Renal cortical epithelial cell (primary cell): ENCODE data around the gene JUP. TPM values are rescaled to one million over a fixed set of nuclear protein-coding genes. Genes with fewer than 3 reads are reported as not detected.
"Not testable (repeated sequence)": the region's sequence is repeated elsewhere in the genome, so short reads cannot be mapped to it uniquely, and the experiment has no call there.

ENCODE experiments used
- DNase-seq: peaks from one replicate; pipeline ENCODE4 v3.0.0-alpha.2; 2011; ENCODE audit warnings: low read depth
- total RNA-seq: library from RNA; depleted of rRNA; stranded (reverse); fragments of >200 nt; gene quantifications from 2 replicates; pipeline ENCODE4 v1.2.3, GENCODE V29; 2014

The JUP gene
- total RNA-seq, 1 donor from 2014 or later, result 464 TPM

DNA sequence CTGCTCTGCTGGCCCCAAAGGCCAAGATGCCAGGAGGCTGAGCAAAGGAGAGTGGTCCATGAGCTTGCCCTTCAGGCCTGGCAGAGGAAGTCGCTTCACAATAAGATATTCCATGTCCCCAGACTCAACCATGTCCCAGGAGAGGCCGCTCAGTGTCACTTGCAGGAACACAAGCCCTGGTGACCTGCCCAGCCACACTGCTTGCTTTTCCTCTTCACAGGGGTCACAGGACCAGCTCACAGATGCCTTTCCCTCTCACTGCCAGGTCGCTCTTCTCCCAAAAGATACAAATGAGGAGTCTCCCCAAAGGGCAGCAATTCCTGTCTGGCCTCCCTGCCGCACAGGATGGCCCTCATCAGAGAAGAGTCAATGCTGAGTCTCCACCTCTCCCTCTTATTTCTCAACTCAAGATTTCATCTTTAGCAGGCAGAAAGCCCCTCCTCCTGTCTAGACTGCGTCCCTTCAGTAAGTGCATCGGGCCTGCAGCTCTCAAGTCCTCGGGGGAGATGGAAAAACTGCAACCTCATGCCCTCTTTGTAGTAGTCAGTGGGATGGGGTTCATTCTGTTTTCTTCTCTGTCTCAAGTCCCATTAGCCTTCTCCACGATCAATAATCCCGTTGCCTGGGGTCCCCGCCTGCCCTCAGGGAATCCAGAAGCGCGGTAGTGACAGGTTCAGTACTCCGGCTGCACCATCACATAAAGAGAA is 5.0 kb downstream of the JUP start:
- no peak for DNase-seq

DNA sequence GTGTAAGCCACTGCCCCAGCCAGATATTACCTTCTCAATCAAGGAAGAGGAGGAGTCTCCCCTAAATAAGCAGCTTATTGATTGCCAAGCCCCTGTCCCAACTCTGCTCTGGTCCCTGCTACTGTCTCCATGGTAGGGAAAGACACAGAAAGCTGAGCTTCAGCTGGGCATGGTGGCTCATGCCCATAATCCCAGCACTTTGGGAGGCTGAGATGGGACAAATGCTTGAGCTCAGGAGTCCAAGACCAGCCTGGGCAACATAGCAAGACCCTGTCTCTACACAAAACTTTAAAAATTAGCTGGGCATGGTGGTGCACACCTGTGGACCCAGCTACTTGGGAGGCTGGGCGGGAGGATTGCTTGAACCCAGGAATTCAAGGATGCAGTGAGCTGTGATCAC is 6.6 kb downstream of the JUP start:
- no peak for DNase-seq

DNA sequence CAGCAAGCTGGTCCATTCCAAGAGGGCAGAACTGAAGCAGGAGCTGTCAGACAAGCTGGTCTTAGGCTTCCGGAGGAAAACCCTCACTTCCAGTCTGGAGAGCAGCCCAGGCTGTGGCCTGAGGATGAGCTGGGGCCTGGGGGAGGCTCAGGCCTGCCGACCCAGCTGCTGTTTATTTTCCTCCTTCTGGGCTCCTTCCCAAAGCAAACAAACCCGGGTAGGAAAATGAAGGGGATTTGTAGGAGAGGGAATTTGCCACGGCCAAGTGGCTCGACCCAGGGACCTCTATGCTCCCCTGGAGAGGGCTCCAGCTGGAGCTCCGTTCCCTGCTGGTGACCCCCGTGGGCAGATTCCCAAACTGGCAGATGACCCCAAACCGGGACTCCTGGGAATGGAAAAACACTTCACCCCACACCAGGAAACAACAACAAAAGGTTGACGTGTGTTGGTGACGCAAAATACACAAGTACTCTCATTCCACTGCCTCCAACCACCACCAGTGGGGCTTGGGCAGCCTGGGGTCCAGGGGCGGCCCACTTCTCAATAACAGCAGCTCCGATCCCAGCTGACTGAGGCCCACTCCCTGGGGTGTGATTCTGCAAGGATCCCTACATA is 8.8 kb downstream of the JUP start:
- DNase-seq, result peak; percentile 94

DNA sequence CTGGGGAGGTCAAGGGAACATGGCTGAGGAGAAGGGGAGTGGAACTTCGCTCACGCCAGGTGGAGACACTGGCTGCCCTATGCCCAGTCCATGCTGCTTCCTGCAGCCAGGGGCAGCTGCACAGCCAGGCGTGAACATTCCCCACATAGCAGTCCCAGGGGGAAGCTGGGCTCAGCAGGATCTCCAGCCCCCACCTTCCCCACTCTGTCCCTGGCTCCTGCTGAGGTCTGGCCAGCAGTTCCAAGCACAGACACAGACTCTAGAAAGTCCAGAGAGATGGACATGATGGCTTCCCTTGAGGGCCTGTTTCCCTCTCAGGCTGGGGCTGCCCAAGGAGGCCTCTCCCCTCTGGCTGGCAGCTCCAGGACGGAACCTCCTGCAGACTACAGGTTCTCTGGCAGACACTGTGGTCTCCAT is 9.3 kb downstream of the JUP start:
- DNase-seq, result peak; percentile 90

DNA sequence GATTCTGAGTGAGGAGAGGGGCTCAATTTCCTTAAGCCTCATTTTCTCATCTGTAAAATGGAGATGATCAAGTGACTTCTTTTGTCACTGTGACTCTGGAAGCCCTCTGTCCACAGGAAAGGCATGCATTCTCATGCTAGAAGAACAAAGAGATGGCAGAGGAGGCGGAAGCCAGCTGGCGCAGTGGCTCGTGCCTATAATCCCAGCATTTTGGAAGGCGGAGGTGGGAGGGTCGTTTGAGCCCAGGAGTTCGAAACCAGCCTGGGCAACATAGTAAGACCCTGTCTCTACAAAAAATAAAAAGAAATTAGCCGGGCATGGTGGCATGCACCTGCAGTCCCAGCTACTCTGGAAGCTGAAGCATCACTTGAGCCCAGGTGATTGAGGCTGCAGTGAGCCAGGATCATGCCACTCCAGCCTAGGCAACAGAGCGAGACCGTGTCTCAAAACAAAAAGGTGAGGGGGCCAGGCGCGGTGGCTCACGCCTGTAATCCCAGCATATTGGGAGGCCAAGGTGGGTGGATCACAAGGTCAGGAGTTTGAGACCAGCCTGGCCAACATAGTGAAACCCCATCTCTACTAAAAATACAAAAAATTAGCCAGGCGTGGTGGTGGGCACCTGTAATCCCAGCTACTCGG is 10.1 kb downstream of the JUP start:
- DNase-seq, result not testable (repeated sequence)

DNA sequence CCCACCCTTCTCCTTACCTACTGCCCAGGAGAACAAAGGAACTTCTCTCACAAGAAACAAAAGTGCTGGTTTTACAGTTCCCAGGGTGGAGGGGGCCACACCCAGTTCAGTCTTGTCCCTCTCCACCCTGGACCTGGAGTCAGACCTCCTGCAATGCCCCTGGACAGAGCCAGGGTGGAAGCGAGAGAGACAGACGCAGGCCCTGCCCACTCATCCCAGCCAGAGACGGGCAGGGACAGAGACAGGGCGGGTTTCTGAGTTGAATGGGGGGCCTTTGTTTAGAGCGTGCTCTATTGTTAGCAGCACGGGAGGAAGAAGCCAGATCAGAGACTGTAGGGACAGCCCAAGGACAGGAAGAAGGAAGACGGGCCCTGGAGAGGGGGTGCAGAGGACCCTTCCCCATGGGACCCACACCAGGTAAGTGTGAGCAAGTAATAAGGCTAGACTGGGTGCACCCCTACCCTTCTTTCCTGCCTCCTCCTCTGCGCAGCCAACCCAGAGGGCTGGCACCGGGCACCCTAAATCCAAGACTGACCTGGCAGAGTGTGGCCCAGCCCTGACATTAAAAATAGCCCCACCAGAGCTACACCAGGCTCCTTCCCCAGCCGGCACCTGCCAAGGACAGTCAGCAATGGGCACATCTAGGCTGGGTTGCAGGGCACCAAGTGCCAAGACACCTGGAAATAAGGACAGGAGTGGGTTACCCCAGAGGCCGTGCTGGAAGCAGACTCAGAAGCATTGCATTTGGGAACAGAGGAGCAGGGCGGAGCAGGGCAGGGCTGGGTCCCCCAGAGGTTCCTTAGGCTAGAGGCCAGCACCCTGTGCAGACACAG is 10.9 kb downstream of the JUP start:
- DNase-seq, result no peak

DNA sequence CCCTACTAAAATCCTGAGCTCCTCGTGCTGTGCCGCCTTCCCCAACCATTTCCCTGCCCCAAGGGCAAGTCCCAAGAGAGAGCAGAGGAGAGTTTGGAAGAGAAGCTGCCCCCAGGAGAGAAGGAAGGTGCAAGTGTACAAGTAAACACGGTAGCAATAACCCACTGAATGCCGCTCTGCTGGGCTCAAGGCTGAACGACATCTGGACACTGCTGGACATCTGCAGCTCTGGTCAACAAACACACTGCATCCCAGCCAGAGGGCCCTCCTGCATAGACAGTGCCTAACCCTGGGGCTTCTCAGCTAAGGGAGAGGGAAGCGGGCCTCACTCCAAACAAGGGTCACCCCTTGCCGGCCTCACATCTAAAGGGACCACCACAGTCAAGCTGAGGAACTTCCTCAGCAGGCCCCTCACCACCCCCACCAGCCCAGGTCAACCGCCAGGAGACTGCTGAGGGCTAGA is 12.7 kb downstream of the JUP start:
- no peak for DNase-seq

DNA sequence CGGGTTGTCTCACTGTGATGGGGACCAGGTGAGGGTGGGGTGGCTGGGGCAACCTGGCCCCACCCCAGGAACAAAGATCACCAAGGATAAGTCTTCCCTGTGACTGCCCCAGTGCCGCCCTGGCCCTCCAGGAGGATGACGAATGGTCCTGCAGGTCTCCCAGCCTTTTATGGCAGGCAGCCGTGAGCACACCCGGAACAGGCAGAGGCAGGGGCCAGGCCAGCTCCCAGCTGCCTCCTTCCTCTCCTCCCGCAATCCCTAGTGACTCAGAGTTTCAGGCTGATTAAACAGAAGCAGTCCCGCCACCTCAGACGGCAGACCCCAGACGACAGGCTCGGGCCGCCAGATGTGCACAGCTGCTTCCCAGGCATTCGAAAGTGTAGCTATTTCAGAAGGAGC is 13.3 kb downstream of the JUP start:
- DNase-seq, result peak; percentile 91

DNA sequence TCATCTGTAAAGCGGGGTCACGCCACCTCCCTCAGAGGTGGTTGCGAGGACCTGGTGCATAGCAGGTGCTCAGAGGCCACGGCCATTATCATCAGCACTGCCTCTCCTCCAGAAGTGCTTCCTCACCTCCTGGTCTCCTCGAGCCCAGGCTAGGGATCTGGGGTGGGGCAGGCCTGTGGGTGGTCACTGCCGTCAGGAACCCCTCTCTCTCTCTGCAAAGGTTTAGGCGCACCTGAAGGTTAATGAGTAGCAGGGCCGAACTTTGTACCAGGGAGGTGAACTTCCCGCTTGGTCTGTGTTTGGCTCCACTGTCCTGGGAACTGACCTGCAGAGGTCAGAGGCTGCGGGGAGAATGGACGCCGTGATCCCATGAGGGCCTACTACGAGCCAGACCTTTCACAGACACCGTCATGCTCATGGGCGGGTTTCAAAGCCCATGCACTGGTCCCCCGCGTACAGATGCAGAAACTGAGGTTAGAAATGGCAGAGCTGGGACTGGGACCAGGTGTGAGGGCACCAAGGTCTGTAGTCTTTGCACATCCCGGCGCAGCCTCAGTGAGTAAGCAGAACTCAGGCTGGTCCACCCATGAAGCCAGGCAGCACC is 13.8 kb downstream of the JUP start:
- DNase-seq, result no peak

DNA sequence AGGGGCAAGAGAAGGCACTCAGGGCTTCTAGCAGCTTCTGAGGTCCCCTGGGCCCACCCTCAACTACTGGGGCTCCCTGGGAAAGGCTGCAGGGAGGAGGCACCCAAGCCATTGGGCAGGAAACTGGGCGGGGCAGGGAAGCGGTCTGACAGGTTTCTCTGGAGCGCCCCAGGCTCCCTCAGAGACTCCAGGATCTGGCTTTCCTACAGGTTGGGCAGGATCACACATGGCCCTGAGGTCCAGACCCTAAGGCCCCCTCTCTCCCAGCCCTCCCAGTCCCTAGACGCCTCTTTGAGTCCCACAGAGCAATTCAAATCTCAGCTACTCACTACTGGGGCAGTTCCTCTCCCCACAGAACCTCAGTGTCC is 14.3 kb downstream of the JUP start:
- DNase-seq, result no peak

DNA sequence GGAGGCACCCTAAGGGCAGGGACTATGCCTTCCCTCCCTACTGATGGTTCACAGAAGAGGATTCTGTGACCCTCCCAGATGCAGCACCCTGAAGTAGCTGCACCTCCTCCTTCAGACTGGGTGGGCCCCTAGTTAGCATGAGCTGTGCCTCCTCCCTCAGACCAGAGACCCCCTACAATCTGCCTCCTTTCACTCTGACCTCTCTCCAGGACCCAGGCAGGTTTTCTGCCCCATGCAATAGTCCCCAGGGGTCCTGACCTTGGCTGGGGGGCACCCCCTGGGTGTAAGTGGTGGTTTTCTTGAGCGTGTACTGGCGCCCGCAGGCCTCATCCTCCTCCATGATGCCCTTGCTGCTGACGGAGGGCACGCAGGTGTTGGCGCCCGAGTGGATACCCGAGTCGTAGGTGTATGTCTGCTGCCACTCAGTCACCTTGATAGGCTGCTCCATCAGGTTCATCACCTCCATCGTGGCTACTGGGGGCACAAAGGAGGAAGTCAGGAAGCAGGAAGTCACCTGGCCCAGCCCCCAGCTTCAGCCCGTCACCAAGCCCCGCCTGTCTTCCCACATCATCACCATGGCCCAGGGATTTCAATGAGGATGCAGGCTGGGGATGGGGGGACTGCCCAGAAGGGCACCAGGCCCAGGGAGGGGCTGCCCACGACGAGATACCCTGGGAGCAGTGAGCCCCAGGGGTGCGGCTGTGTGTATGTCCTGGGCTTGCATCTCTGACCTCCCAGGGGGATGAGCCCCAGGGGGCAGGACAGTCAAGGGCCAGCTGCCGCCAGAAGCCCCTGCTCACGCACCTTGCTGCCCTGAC is 14.9 kb downstream of the JUP start:
- DNase-seq, result no peak

DNA sequence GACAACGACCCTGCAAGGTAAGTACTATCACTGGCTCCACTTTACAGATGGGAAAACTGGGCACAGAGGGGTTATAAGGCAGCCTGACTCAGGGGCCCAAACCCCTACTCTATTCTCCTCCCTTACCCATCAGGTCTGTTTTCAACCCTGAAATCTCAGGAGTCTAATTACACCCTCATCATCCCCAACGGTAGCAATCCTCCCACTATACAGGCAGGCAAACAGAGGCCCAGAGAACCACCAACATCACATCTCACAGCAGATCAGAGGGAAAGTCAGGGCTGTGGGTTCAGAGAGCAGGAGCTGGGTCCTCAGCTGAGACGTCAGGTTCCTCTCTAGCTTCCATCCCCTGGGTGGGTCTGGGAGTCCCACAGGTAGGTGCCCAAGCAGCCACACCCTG is 16.5 kb downstream of the JUP start:
- no peak for DNase-seq

DNA sequence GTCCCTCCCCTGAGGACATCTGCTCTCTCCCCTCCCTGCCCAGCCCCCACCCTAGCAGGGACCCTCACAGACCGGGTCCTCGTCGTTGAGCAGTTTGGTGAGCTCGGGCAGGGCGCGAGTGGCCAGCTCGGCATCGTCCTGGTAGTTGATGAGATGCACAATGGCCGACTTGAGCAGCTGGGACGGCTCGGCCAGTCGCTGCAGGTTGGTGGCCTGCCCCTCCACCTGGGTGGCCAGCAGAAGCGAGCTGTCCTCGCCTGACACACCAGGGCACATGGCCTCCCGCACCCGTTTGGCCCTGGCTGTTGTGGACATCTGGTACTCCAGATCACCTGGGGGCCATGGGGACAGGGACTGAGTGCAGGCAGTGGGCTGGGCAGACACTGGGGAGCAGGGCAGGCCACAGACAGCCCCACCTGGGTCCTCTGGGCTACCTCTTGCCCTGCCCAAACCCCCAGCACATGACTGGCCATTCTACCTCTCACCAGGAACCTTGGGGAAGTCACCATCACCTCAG is 17.1 kb downstream of the JUP start:
- DNase-seq, result no peak

DNA sequence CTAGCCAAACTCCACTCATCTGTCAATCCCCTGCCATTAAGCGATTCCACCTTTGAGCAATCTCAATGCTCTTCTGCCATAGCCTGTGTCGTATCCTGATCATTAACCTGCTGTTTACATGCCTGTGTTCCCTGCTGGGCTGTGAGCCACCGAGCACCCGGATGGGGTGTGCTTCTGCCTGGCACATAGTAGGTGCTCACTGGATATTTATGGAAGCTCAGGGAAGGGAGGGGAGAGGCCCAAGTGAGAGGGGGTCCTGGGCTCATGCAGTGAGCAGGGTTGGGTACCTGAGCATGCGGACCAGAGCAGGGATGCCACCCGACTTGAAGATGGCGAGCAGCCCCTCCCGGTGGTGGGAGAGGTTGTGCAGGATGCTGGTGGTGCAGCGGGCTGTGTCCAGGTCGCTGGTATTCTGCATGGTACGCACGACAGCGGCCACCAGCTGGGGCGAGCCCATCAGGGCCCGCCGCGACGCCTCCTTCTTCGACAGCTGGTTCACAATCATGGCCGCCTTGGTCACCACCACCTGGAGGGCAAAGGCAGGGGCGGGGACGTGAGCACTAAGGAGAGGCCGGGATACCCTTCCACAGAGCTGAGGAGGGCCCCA is 17.7 kb downstream of the JUP start:
- DNase-seq, result no peak

DNA sequence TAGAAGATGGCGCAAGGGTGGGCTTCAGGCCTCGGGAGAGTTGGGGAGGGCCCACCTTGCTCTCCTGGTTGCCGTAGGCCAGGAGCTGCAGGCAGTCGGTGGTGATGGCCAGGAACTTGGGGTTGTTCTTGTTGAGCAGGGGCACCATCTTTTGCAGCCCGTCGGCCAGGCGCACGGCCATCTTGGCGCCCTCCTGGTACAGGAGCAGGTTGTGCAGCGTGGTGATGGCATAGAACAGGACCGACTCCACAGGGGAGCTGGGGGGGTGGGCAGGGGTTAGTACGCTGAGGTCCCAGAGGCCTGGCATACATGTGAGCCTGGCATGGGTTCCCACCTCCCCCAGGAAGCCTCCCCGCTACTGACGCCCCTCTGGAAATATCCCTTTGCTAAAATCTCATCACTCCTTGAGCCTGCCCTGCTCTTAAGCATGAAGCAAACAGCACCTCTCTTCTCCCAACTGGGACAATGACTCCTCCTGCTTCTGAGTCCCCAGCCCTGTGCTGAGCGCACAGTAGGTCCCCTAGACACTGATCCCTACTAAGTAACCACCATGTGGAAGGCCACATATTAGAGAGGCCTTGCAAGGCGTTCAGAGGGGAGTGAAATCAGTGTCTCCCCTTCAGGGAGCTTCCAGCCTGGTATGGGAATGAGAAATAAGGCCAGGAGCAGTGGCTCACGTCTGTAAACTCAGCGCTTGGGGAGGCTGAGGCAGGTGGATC is 19.0 kb downstream of the JUP start:
- DNase-seq, result no peak

DNA sequence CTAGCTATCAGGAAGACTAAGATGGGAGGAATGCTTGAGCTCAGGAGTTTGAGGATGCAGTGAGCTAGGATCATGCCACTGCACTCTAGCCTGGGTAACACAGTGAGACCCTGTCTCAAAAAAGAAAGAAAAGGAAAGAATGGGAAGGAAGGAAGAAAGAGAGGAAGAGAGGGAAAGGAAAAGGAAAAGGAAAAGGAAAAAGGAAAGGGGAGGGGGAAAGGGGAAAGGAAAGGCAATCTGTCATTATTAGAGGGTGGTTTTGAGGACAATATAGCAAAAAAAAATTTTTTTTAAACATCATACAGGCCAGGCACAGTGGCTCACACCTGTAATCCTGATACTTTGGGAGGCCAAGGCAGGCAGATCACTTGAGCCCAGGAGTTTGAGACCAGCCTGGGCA is 20.4 kb downstream of the JUP start:
- DNase-seq, result no peak

DNA sequence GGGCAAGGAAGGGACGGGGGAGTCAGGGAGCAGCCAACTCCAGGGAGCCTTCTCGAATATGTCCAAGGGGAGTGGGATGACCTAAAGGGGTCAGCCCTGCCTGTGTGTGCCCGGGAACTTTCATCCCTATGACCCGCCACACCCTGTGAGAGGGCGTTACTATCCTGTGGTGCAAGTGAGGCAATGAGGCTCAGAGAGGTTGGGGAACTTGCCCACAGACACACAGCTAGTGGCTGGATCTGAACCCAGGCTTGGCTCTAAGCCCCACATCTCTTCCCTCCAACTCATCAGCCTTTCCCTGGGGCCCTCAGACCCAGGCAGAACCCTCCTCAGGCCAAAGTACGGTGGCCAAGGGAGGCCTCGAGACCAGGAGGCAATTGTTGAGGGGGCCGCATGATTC is 23.2 kb downstream of the JUP start:
- no peak for DNase-seq

DNA sequence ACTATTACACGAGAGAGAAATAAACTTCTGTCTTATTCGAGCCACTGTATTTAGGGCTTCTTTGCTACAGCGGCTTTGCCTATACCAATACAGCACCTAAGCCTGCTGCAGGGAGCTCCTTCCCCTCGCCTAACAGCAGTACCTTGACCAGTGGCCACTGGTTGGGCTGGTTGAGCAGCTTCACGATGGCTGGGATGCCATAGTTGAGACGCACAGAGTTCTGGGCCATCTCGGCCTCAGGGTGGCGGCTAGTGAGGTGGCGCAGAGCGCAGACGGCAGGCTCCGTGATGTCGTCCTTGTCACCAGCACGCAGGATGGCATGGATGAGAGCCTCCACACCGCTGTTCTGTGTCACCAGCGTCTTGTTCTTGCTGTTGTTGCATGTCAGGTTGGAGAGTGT is 23.7 kb downstream of the JUP start:
- DNase-seq, result no peak

DNA sequence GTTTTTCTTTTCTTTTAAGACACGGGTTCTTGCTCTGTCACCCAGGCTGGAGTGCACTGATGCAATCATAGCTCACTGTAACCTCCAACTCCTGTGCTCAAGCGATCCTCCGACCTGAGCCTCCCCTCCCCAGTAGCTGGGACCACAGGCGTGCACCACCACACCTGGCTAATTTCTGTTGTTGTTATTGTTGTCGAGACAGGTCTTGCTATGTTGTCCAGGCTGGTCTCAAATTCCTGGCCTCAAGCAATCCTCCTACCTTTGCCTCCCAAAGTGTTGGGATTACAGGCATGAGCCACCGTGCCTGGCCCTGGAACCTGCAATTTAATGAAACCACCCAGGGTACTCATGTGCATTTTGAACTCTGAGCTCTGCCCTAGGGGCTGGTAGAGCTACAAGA is 24.1 kb downstream of the JUP start:
- no peak for DNase-seq

DNA sequence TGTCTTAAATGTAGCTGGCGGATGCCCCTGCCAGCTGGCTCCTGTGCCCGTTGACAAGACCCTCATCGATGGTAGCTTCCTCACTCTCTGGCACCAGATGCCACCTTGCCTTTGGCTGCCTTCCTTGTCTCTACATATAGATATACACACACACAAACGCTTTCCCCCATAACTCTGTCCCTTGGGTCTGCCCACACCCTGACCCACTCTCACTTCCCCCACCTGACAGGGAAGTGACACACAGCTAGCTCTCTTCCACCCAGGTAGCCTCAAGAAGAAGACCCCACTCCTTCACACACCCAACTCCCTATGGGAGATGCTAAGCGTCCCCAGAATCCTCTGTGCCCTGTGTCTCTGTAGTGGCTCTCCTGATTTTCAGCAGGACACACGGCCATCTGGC is 25.6 kb downstream of the JUP start:
- DNase-seq, result no peak
